HuH-7 (cell line): ENCODE data around the gene CSGALNACT2.
"Not testable (repeated sequence)": the region's sequence is repeated elsewhere in the genome, so short reads cannot be mapped to it uniquely, and the experiment has no call there.

Source experiments
- DNase-seq: peaks from one replicate; pipeline ENCODE4 v3.0.0; 2011; ENCODE audit warnings: low spot score

Gene CSGALNACT2

GRCh38 chr10:43138021-43138756 lies at the start of gene CSGALNACT2:
Gene CSGALNACT2 (plus strand): TSS chr10:43138445. CDS start chr10:43155150, 16,705 bp downstream.
- peak; percentile 73 for DNase-seq

- DNase-seq, result no peak
Observed at GRCh38 chr10:43089519-43089918, 48.7 kb upstream of the CSGALNACT2 start.

- no peak for DNase-seq
Observed at GRCh38 chr10:43090188-43090587, 48.1 kb upstream of the CSGALNACT2 start.

GRCh38 chr10:43090664-43091063 lies 47.6 kb upstream of the CSGALNACT2 start:
- DNase-seq, result no peak

- no peak for DNase-seq
Observed at GRCh38 chr10:43091846-43092245, 46.4 kb upstream of the CSGALNACT2 start.

- peak; percentile 32 for DNase-seq
Observed at GRCh38 chr10:43093423-43094076, 44.7 kb upstream of the CSGALNACT2 start.

GRCh38 chr10:43094085-43094484 lies 44.2 kb upstream of the CSGALNACT2 start:
- DNase-seq, result no peak

- DNase-seq, result not testable (repeated sequence)
Observed at GRCh38 chr10:43099339-43099738, 38.9 kb upstream of the CSGALNACT2 start.

- DNase-seq, result no peak
Observed at GRCh38 chr10:43099928-43100327, 38.3 kb upstream of the CSGALNACT2 start.

GRCh38 chr10:43100366-43100765 lies 37.9 kb upstream of the CSGALNACT2 start:
- DNase-seq, result no peak

- no peak for DNase-seq
Observed at GRCh38 chr10:43102063-43102828, 36.0 kb upstream of the CSGALNACT2 start.

- DNase-seq, result peak; percentile 52
Observed at GRCh38 chr10:43105102-43105955, 32.9 kb upstream of the CSGALNACT2 start.

GRCh38 chr10:43105956-43106229 lies 32.4 kb upstream of the CSGALNACT2 start:
- no peak for DNase-seq

GRCh38 chr10:43106256-43107091 lies 31.8 kb upstream of the CSGALNACT2 start:
- DNase-seq, result no peak

GRCh38 chr10:43108951-43109350 lies 29.3 kb upstream of the CSGALNACT2 start:
- no peak for DNase-seq

GRCh38 chr10:43109671-43110249 lies 28.5 kb upstream of the CSGALNACT2 start:
- no peak for DNase-seq

GRCh38 chr10:43110338-43111071 lies 27.7 kb upstream of the CSGALNACT2 start:
- no peak for DNase-seq

GRCh38 chr10:43111101-43111500 lies 27.1 kb upstream of the CSGALNACT2 start:
- no peak for DNase-seq

- DNase-seq, result no peak
Observed at GRCh38 chr10:43111921-43112607, 26.2 kb upstream of the CSGALNACT2 start.

GRCh38 chr10:43112608-43112961 lies 25.7 kb upstream of the CSGALNACT2 start:
- no peak for DNase-seq
